ENCODE measurements around the gene EEF1G. TPM values are rescaled to one million over a fixed set of nuclear protein-coding genes. Genes with fewer than 3 reads are reported as not detected.
A peak's percentile ranks its signal among the peaks of the same experiment; 100 is the strongest.

Gene EEF1G
- total and polyA plus RNA-seq, 2 of the 13 experiments (the other 11 are each of a cell fraction or from before 2014, with no cell fraction given) = 1,787 to 2,144 TPM

GRCh38 chr11:62578541-62578940, 4.8 kb upstream of the EEF1G start:
- no peaks in the 10 kb centered on the region for H3K27me3 ChIP-seq (ENCODE audit: control insufficient read depth in 1 of 2, insufficient read depth in 2 of 2, low read length in 2 of 2)
- no peak for TF ChIP-seq ZMYM2 (CRISPR knock-in tag; IDR thresholded peaks at IDR 0.05)
- peak; percentile 15 for TF ChIP-seq AGO2 (optimal IDR thresholded peaks at IDR 0.05; ENCODE audit: low read depth, low read length)
- no peak for TF ChIP-seq BATF2 (CRISPR knock-in tag; IDR thresholded peaks at IDR 0.05)
- no peak for TF ChIP-seq ATF6 (CRISPR knock-in tag; conservative IDR thresholded peaks at IDR 0.05)
- TF ChIP-seq ISL2 (CRISPR knock-in tag; IDR thresholded peaks at IDR 0.05) = no peak
- TF ChIP-seq ZBTB33 (CRISPR knock-in tag; IDR thresholded peaks at IDR 0.05) = no peak
- no peak for FAIRE-seq
- H3K4me2 ChIP-seq (ENCODE audit: low read depth, low read length) = no peak overlapping the region
- H3K79me2 ChIP-seq (ENCODE audit: insufficient read depth, low read length) = peaks cover 21% of the 10 kb centered on the region
- H2AFZ ChIP-seq (ENCODE audit: low read length) = no peak overlapping the region
- H3K36me3 ChIP-seq (replicated peaks in 1 of 2; ENCODE audit: control insufficient read depth in 1 of 2, insufficient read depth in 2 of 2, low read length in 2 of 2) = peaks cover 12 to 36% of the 10 kb centered on the region in 2 experiments
- intact Hi-C loops (cut with micrococcal nuclease; ENCODE audit: unreplicated experiment) (no loop called here), in situ Hi-C loops (cut with HindIII; ENCODE audit: extremely low pct_ligation_motif_present, low pct_unique_long_range_greater_than_20kb) (no loop called here)
- no peaks in the 10 kb centered on the region for H3K9me3 ChIP-seq (ENCODE audit: low read length)
- H4K20me1 ChIP-seq (ENCODE audit: insufficient read depth, low read length) = no peaks in the 10 kb centered on the region
- H3K27ac ChIP-seq (ENCODE audit: extremely low read length, insufficient read depth, low read length) = no peak overlapping the region
- WGBS (ENCODE audit: low lambda C conversion rate) = over 99% methylated on average over 11 of the region's 11 CpGs
- H3K4me1 ChIP-seq (ENCODE audit: insufficient read depth, low read length) = peaks cover 23% of the 10 kb centered on the region
- no peak for ATAC-seq
- no peak overlapping the region for H3K9ac ChIP-seq (ENCODE audit: insufficient read depth, low read depth, low read length)
- no peak for DNase-seq (ENCODE audit: low spot score)
- POLR2A ChIA-PET = interaction anchor here (2.0 kb wide), 1 partner anchor 13 kb away, joined by 5 read pairs; the partner anchor contains the start of gene TUT1
- CTCF ChIA-PET (ENCODE audit: low intra/inter-chr PET ratio, low total read pairs) = no interaction called here
- no TSS peak for BruUV-seq (replicated peaks)
- H3K4me3 ChIP-seq (replicated peaks in 1 of 3; ENCODE audit: insufficient read depth in 1 of 3, low read depth in 2 of 3, low read length in 3 of 3) = no peak overlapping the region

Measured in HepG2 (cell line).